Left ventricle myocardium inferior (tissue), 1 donor: Measurements from ENCODE around the gene COMTD1. TPM values are rescaled to one million over a fixed set of nuclear protein-coding genes. Genes with fewer than 3 reads are reported as not detected.
A peak's percentile ranks its signal among the peaks of the same experiment; 100 is the strongest.

Experiments
- DNase-seq: peaks from one replicate; pipeline ENCODE4 v3.0.0-alpha.2; 2020
- H3K27ac ChIP-seq: fragments of 200-600 bp; replicated peaks from 2 replicates; pipeline ENCODE4 v1.8.0; 2021
- H3K27me3 ChIP-seq: fragments of 200-600 bp; 2 replicates; pipeline ENCODE4 v1.8.0; 2021; ENCODE audit warnings: low read depth
- H3K36me3 ChIP-seq: fragments of 200-600 bp; 2 replicates; pipeline ENCODE4 v1.8.0; 2021
- H3K4me1 ChIP-seq: fragments of 200-600 bp; 2 replicates; pipeline ENCODE4 v1.8.0; 2021
- H3K4me3 ChIP-seq: fragments of 200-600 bp; 2 replicates; pipeline ENCODE4 v1.8.0; 2021; ENCODE audit warnings: mild to moderate bottlenecking, moderate library complexity
- H3K9me3 ChIP-seq: fragments of 200-600 bp; replicated peaks from 2 replicates; pipeline ENCODE4 v1.8.0; 2021
- intact Hi-C: fragments of 100-400 bp; cut with micrococcal nuclease; formaldehyde crosslinking; loops from one replicate; pipeline ENCODE4 v1.11.0; 2022
- total RNA-seq: library from RNA; stranded (reverse); fragmentation: NEBNext Ultra II Directional; extraction: Animal tissue kit (Norgen Biotek cat#: 25700); gene quantifications from one replicate; pipeline ENCODE4 v1.2.1, GENCODE V29; 2021
- TF ChIP-seq, protein P1 (sequence below): fragments of 200-600 bp; IDR thresholded peaks from 2 replicates; pipeline ENCODE4 v1.8.0; 2021; ENCODE audit warnings: antibody characterized with exemption, mild to moderate bottlenecking, borderline replicate concordance
- donor health status: DM: no; HTN: yes; CAD: no; lungs with severe emphysema.

The COMTD1 gene
- total RNA-seq, 1 donor from 2014 or later: 29.0 TPM

DNA sequence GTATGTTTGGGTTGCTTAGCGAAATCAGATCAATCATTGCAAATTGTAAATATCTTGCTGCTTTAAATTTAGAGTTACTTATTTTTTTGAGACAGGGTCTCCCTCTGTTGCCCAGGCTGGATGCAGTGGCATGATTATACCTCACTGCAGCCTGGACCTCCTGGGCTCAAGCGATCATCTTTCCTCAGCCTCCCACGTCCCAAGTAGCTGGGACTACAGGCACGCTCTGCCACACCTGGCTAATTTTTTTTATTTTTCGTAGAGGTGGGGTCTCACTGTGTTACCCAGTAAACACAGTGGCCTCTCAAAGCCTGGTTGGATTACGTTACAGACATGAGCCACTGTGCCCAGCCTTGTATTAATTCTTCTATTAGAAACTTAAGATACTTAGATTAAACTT is 23.4 kb downstream of the COMTD1 start:
- peaks cover 83% of the 10 kb centered on the region for H3K4me1 ChIP-seq
- H3K9me3 ChIP-seq: no peaks in the 10 kb centered on the region
- TF ChIP-seq, protein P1, sequence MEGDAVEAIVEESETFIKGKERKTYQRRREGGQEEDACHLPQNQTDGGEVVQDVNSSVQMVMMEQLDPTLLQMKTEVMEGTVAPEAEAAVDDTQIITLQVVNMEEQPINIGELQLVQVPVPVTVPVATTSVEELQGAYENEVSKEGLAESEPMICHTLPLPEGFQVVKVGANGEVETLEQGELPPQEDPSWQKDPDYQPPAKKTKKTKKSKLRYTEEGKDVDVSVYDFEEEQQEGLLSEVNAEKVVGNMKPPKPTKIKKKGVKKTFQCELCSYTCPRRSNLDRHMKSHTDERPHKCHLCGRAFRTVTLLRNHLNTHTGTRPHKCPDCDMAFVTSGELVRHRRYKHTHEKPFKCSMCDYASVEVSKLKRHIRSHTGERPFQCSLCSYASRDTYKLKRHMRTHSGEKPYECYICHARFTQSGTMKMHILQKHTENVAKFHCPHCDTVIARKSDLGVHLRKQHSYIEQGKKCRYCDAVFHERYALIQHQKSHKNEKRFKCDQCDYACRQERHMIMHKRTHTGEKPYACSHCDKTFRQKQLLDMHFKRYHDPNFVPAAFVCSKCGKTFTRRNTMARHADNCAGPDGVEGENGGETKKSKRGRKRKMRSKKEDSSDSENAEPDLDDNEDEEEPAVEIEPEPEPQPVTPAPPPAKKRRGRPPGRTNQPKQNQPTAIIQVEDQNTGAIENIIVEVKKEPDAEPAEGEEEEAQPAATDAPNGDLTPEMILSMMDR: no peak
- no peaks in the 10 kb centered on the region for H3K27me3 ChIP-seq
- intact Hi-C loops: no loop called here
- H3K4me3 ChIP-seq: peak overlapping the region; percentile 89
- H3K27ac ChIP-seq: peak overlapping the region; percentile 100
- peaks cover 57% of the 10 kb centered on the region for H3K36me3 ChIP-seq
- no peak for DNase-seq

DNA sequence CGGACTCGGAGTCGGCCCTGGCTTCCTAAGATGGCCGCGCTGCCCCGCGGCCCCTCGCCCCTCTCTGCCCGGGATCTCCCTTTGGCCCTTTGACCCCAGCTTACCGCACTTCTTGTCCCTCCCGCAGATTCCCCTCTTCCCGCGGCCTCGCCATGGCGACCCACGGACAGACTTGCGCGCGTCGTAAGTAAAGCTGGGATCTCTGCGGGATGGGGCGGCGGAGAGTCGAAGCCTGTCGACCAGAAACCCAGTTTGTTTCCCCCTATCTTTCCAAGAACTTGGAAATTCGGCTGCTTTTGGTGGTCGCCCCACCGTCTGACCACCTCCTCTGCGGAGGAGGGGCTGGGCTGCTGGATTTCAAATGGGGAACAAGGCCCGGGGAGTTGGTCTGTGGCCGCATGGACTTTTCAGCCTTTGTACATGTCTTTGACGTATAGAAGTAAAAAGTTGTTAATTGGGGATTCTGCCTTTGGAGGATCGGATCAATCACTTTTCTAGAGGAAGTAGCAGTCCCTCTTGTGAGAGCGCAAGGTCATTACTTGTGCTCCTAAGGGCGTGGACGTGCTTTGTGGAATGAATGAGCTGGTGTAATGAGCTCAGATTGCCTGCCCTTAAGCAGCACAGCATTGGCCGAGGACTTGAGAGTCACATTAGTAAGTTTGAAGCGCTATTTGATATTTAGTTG is 24.6 kb downstream of the COMTD1 start:
- Histone ChIP-seq H3K36me3 (peaks cover 45% of the 10 kb centered on the region), H3K4me1 (peaks cover 71% of the 10 kb centered on the region), H3K27ac (peak overlapping the region; percentile 100), H3K27me3 (no peaks in the 10 kb centered on the region), H3K4me3 (peak overlapping the region; percentile 89), H3K9me3 (no peaks in the 10 kb centered on the region)
- no peak for DNase-seq
- intact Hi-C loops: no loop called here
- TF ChIP-seq, protein P1: no peak

DNA sequence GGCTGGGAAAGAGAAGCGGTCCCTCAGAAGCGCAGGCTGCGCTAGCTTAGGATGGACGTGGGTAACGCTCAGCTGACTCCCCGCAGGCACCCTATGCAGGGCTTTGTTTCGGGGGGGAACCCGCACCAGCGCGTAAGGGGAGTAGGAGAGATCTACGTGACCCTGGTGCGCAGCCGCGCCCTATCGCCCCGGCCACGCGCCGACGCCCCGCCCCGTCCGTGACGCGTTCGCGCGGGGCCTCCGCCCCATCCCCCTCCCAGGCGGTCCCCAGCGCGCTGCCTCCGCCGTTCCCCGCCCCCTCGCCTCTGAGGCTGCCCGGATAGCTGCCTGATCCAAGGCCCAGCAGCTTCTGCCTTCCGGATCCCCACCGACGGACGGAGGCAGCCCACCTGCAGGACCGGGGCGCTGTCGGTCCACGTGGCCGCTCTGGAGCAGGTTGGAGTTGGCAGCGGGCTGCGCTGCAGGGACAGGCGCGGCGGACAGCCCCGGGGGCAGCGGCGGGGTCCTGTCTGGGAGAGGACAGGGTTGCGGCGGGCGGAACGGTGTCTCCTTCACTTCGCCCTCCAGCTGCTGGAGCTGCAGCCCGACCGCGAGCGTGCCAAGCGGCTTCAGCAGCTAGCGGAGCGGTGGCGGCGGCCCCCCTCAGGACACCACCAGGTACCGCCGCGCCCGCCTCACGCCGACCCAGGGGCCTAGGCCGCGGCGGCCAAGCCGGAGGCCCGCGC is 25.3 kb downstream of the COMTD1 start, which contains the start of gene VDAC2:
TSS of gene VDAC2 (plus strand) at position 515 of the 725 bp plus-strand sequence. CDS start 363 bp downstream, outside the sequence.
- peaks cover 64% of the 10 kb centered on the region for H3K4me1 ChIP-seq
- DNase-seq: peak; percentile 93
- peak within 1 kb of the TSS; percentile 89 for H3K4me3 ChIP-seq
- H3K9me3 ChIP-seq: no peaks in the 10 kb centered on the region
- no peaks in the 10 kb centered on the region for H3K27me3 ChIP-seq
- TF ChIP-seq, protein P1: no peak
- H3K27ac ChIP-seq: peak within 1 kb of the TSS; percentile 100
- peaks cover 38% of the 10 kb centered on the region for H3K36me3 ChIP-seq
- intact Hi-C loops: no loop called here

DNA sequence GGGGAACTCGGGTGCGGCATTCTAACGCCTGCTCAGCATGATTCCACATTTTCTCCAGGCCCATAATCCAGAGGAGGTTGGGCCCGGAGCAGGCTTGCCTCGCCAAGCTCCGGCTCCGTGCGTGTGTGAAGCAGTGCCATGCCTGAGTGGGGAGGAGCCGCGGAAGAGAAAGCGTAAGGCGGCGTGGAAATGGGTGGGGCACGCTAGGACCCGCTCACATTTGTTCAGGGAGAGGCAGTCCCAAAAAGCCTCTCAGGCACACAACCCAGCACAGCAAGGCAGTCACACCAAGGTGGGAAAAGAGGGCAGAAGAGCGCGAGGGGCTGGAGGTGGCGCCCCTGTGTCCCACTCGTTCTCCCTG is 25.9 kb downstream of the COMTD1 start:
- H3K36me3 ChIP-seq: peaks cover 32% of the 10 kb centered on the region
- intact Hi-C loops: no loop called here
- TF ChIP-seq, protein P1: no peak
- H3K9me3 ChIP-seq: no peaks in the 10 kb centered on the region
- no peaks in the 10 kb centered on the region for H3K27me3 ChIP-seq
- DNase-seq: peak; percentile 86
- peaks cover 59% of the 10 kb centered on the region for H3K4me1 ChIP-seq
- peak overlapping the region; percentile 100 for H3K27ac ChIP-seq
- peak overlapping the region; percentile 89 for H3K4me3 ChIP-seq

DNA sequence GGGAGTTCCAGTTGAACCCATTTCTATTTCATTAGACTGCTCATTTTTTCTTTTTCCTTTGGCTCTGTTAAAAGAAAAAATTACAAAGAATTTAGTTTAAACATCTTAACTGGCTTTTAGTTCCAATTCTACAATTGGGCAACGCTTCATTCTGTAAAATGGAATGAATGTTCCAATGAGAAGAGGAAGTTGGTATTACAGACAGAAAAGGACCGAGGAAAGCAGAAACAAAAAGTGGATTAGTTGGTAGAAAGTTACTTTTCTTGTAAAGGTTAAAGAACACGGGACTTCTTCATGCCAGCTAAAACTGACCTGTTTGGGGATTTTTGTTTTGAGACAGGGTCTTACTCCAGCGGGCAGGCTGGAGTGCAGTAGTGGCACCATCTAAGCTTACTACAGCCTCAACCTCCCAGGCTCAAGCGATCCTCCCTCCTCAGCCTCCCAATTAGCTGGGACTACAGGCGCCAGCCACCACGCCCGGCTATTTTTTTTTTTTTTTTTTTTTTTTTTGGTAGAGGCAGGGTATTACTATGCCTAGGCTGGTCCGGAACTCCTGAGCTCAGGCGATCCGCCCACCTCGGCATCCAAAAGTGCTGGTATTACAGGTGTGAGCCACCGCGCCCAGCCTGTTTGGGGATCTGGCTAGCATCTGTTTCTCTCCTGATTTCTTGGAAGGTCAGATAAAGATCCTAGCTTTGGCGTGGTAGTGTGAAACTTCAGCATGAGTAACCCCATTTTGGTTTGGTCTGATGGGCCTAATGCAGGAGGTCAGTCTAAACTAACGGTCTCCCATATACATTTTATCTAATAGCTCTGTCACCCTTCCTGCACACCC is 26.5 kb downstream of the COMTD1 start:
- Histone ChIP-seq H3K36me3 (peaks cover 26% of the 10 kb centered on the region), H3K9me3 (no peaks in the 10 kb centered on the region), H3K4me3 (peak overlapping the region; percentile 89), H3K4me1 (peaks cover 54% of the 10 kb centered on the region), H3K27me3 (no peaks in the 10 kb centered on the region), H3K27ac (peak overlapping the region; percentile 100)
- DNase-seq: no peak
- intact Hi-C loops: no loop called here
- TF ChIP-seq, protein P1: no peak
